ENCODE measurements around the gene RHOF.

GRCh38 chr12:121767525-121768016, 25.9 kb downstream of the RHOF start:
- TF ChIP-seq CTCF (CRISPR knock-in tag; IDR thresholded peaks at IDR 0.05): no peak
- TF ChIP-seq CHD2 (IDR thresholded peaks at IDR 0.05; ENCODE audit: low read depth, low read length): no peak
- no peak for TF ChIP-seq CCDC6 (CRISPR knock-in tag; IDR thresholded peaks at IDR 0.05)
- TF ChIP-seq POLR2AphosphoS5 (IDR thresholded peaks at IDR 0.05; ENCODE audit: low read depth, low read length): no peak
- TF ChIP-seq STAT6 (CRISPR knock-in tag; IDR thresholded peaks at IDR 0.05; ENCODE audit: borderline replicate concordance): no peak
- TF ChIP-seq SIN3B (IDR thresholded peaks at IDR 0.05; ENCODE audit: low read length): no peak
- no peak for TF ChIP-seq PHF8 (CRISPR knock-in tag; IDR thresholded peaks at IDR 0.05)
- no peak for TF ChIP-seq REST (IDR thresholded peaks at IDR 0.05; ENCODE audit: borderline replicate concordance in 1 of 2, low read depth in 1 of 2, low read length in 2 of 2)

Measured in HepG2 (cell line).